ENCODE data around the gene COBLL1. TPM values are rescaled to one million over a fixed set of nuclear protein-coding genes. Genes with fewer than 3 reads are reported as not detected.

COBLL1 gene
- total RNA-seq, 1 experiment from 2014 or later, result 5.9 TPM

GRCh38 chr2:164752956-164753355 is 88.7 kb downstream of the COBLL1 start:
- no peak for TF ChIP-seq CTCF (conservative IDR thresholded peaks at IDR 0.05)
- no peak overlapping the region for H3T11ph ChIP-seq (ENCODE audit: low read length)
- H2BK120ac ChIP-seq (ENCODE audit: low read depth, low read length, poor library complexity, severe bottlenecking), result no peak overlapping the region
- WGBS (ENCODE audit: extremely low coverage, insufficient read length, low lambda C conversion rate), result no CpG with 5 or more reads among the region's 1 CpG
- H4K20me1 ChIP-seq (ENCODE audit: control insufficient read depth, insufficient read depth, insufficient read length), result no peaks in the 10 kb centered on the region
- H2AFZ ChIP-seq (ENCODE audit: low read length), result no peak overlapping the region
- DNase-seq, result no peak
- H4K8ac ChIP-seq (replicated peaks; ENCODE audit: insufficient read length, low read depth, low read length), result no peak overlapping the region
- H3K36me3 Mint-ChIP-seq (ENCODE audit: insufficient read depth in 1 of 3, low read depth in 3 of 3), result no peaks in the 10 kb centered on the region; a peak in 1 of 7 replicates
- H3K4me1 ChIP-seq (ENCODE audit: insufficient read depth, low read length), result no peaks in the 10 kb centered on the region
- H3K27me3 ChIP-seq (ENCODE audit: insufficient read depth, low read length), result no peaks in the 10 kb centered on the region
- no peak overlapping the region for H3K9ac ChIP-seq (ENCODE audit: extremely low read depth, insufficient read length, low read length)
- no peak overlapping the region for H2AK5ac ChIP-seq (ENCODE audit: insufficient read length, low read length)
- no peaks in the 10 kb centered on the region for H3K79me1 ChIP-seq (ENCODE audit: insufficient read depth, low read depth, low read length, poor library complexity, severe bottlenecking)
- H3K14ac ChIP-seq (ENCODE audit: insufficient read depth, low read length), result no peak overlapping the region
- H3K9me3 Mint-ChIP-seq, result no peaks in the 10 kb centered on the region; a peak in 1 of 5 replicates
- no peak overlapping the region for H3K27ac Mint-ChIP-seq
- H2BK15ac ChIP-seq (ENCODE audit: low read depth, low read length), result no peak overlapping the region
- no peak overlapping the region for H2BK5ac ChIP-seq (ENCODE audit: insufficient read length, low read length)
- no peak overlapping the region for H3K4me2 ChIP-seq (ENCODE audit: insufficient read depth, insufficient read length, low read length)
- no peaks in the 10 kb centered on the region for H3K27me3 Mint-ChIP-seq (ENCODE audit: low read depth)
- H4K91ac ChIP-seq (ENCODE audit: insufficient read length, low read depth, low read length), result no peak overlapping the region
- H4K5ac ChIP-seq (ENCODE audit: insufficient read length, low read depth, low read length), result no peak overlapping the region
- no peak overlapping the region for H3K4ac ChIP-seq (ENCODE audit: low read depth, low read length)
- H3K9me3 ChIP-seq (ENCODE audit: control insufficient read depth, low read depth, low read length), result no peaks in the 10 kb centered on the region
- no peak overlapping the region for H3K18ac ChIP-seq (ENCODE audit: insufficient read length, low read depth, low read length)
- no peaks in the 10 kb centered on the region for H3K79me2 ChIP-seq (ENCODE audit: insufficient read depth, low read length)
- H3K23me2 ChIP-seq (ENCODE audit: insufficient read length, low read depth, low read length, poor library complexity, severe bottlenecking), result no peaks in the 10 kb centered on the region
- no peak overlapping the region for H2BK20ac ChIP-seq (ENCODE audit: low read depth, low read length, poor library complexity, severe bottlenecking)
- H3K27ac ChIP-seq (ENCODE audit: insufficient read length, low read depth, low read length), result no peak overlapping the region
- H3K56ac ChIP-seq (ENCODE audit: insufficient read length, low read depth, low read length), result no peak overlapping the region
- no peaks in the 10 kb centered on the region for H3K4me1 Mint-ChIP-seq
- no peak overlapping the region for H2BK12ac ChIP-seq (ENCODE audit: insufficient read length, low read depth, low read length)
- H3K4me3 Mint-ChIP-seq, result no peak overlapping the region
- no peak overlapping the region for H3K23ac ChIP-seq (ENCODE audit: insufficient read length, low read depth, low read length)
